COLO668 (cell line): ENCODE results near the gene UBR7.

Source experiments
- DNase-seq: peaks from one replicate; lab custom pipeline; 2025; ENCODE audit not compliant: unreplicated experiment; lab: John Stamatoyannopoulos, UW

Gene UBR7

DNA sequence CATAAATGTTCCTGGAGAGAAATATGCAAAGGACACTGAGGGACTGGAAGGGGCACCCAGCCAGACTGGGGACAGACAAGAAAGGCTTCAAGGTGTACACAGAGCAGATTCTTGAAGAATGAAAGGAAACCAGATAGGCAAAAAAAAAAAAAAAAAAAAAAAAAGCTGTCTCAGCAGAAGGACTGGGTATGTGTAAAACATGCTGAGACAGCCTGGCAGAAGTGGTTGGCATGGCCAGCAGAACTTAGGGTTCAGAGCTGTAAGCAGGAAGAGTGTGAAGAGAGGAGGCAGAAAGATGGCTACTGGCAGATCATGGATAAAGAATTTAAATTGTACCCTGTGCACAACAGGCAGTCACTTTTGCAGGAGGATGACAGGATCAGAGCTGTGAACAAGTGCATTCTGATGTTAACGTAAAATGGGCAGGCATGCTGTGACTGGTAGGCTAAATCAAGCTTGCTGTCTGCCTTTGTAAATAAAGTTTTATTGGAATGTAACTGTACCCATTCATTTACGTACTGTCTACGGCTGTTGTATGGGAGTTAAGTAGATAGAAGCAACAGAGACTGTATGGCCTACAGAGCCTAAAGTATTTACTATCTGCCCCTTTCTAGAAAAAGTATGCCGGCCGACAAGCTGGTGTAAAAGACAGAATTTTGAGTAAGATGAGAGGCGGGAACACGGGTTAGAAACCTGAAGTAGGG, 42.2 kb downstream of the UBR7 start:
- DNase-seq, result no peak

DNA sequence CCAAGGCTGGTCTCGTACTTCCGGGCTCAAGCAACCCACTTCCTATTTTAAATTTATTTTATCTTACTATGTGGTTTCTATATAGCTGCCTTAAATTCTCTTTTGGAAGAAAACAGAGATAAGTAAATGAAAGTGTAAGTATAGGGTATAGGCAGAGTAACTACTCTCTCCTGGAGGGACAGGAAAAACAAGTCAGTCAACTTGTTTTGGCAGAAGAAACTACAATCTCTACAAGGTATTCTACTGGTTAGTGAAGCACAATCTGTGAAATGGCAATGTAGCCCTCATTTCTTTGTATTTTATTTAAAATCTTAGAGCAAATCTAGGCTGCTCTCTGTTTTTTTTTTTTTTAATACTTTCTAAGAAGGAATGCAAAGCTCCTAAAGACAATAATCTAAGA, 55.4 kb downstream of the UBR7 start:
- DNase-seq, result no peak

DNA sequence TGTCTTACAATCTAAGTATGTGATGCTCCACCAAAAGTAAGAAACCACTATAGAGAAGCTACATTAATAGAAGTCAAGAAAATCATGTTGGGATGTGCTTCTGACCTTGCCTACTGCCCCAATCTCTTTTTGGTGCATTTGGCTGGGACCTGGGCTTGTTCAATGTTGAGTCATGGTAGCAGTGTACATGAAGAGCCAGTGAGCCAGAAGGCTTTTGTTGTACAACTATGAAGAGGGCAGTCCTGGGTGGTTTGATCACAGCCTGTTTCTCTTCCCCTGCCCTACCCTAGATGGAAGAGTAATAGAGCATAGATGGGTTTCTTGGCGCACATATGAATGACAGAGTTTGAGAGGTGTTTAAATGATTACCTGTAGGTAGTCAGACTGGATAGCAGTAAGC, 56.4 kb downstream of the UBR7 start:
- no peak for DNase-seq

DNA sequence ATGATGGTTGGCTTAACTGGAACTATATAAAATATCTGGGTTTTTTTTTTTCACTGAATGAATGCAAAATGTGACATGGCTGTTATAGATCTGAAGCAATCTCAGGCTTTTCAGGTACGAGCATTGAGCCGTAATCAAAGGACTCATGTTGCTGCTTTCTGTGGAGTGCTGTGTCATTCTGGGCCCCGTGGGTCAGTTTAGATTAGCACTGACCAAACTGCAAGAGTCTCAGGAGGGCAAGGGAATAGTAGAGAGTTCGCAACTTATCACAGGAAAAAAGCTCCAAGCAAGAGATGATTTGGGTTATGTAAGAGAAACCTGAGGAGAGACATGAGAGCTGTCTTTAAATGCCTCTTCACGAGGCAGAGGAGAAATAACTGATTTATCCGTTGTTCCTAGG, 59.1 kb downstream of the UBR7 start:
- DNase-seq, result no peak

DNA sequence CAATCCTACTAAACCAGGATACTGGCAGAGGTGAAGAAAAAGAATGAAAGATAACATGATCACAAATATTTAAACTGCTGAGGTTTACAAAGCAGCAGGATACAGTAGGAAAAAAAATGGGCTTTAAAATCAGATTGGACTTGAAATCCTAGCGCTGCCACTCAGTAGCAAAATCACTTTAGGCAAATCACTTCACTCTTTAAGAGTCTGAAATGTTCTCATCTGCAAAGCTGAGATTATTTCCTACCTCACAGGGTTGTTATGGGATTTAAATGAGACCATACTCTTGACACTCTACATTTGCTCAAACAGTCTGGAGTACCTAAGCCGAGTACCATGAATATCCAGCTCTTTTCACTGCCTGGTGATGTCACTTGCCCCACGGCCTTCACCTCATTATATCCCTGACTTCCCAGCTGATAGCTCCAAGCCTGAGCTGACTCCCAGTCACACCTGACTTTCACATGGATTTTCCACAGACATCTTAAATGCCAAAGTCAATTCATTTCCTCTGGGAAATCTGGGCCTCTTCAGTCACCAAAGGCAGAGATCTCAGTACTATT, 60.2 kb downstream of the UBR7 start:
- no peak for DNase-seq

DNA sequence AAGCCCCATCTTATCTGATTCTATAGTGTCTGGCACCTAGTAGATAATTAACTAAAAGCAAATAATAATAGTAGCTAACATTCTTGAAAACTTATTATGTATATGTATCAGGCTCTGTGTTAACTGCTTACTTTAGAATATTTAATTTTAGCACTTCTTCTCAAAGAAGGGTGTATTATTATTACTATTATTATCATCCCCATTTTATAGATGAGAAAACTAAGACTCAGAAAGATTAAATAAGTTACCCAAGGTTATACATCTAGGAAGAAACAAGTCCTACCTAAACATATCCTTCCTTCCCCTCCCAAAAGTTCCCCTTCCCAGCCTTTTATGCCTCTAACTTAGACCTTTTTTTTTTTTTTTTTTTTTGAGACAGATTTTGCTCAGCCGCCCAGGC, 61.4 kb downstream of the UBR7 start:
- no peak for DNase-seq

DNA sequence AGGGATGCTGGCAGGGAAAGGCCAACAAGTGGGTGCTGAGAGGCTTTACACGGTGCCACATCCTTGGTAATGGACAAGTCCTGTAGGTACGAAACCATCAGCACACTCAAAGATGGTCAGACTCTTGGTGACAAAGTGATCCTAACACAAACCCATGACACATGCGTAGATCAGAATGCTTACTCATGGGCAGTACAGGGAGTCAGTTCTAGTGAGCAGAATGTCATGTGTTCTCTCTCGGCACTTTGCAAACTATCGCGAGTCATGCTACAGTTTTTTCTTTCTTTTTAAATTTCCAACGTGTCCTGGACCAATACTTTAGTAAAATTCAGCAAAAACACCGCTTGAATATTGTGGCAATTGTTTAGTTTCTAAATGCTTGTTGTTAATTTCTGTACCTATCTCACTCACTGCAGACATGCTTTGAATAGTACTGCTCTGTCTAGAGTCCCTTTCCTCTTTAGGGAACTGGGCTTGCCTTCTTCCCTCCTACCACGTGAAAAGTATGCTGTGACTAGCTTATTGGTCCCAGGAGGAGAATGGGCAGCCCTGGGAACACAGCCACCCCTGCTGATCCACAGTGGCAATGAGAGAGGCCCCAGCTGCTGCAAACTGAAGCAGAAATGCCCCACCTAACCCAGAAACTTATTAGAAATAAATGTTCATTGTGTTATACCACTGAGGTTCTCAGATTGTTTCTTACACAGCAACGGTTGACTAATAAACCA, 62.4 kb downstream of the UBR7 start:
- no peak for DNase-seq

DNA sequence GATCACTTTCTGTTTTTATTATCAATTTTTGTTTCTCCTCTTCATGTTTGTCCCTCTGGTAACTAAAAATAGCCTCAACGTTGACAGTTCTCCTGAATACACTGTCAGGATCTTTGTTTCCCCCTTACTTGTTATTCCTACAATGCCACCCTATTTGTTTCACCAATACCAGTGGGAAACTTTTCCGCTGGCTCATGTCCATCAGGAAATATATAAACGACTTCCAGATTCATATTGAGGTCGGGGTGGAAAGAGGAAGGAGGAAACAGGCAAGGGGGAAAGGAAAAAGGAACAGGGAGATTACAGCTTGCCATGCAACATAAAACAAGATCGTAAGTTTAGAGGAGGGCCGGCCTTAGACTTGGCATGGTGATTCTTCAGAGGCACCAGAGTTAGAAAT, 64.1 kb downstream of the UBR7 start:
- no peak for DNase-seq

DNA sequence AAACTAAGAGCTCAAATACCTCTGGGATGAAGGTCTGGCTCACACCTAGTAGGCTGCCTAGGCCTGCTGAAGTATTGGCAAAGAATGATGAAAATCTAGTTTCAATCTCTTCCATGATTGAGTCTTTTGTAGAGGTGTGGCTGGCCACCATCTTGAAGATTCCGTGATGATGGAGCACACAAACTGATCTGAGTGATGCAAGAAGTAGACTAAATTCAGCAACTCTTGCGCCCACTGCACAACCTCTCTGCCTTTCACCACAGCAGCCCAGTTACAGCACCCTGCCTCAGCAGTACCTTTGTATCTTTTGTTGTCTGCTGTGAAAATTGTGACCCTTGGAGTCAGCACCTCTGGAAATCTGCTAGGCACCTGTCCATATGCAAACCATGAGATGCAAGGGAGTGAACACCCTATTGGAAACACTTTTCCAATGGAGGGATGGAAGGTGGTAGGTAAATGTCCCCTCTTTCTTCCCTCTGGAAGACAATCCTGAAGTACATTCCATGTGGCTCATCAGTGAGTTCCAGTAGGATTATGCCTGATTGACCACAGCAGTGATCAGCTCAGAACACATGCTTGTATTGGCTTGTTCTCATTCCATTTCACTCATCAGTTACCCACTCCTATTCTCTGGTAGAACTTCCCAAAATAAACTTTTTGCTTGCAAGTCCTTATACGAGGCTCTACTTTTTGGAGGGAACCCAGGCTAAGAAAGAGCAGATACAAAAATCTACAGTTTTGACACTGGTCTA, 67.2 kb downstream of the UBR7 start:
- DNase-seq, result no peak

DNA sequence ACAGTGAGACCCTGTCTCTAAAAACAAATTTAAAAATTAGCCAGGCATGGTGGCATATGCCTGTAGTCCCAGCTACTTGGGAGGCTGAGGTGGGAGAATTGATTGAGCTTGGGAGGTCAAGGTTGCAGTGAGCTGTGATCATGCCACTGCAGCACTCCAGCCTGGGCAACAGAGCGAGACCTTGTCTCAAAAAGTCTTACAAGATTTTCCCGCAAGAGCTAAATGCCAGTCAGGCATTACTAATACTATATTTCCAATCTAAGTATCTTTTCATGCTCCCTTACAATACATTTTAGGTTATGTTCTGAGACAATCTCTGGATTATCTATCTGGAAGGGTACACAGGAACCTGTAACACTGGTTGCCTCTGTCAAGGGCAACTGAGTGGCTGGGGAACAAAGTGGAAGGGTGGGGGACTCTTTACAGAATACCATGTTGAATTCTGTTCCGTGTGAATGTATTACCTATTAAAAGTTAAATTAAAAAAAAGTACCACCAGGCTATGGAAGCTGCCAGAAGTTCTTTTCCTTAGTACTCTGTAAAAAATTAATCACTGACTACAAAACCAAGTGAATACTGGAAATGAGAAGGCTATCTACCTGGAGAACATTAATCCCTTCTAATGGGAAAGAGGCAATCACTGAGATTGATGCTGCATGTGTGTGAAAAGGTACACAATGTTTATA, 69.1 kb downstream of the UBR7 start:
- DNase-seq, result no peak
